ENCODE data around the gene BARD1.

GRCh38 chr2:214713080-214713830, 96.2 kb downstream of the BARD1 start:
- no peak for TF ChIP-seq ZNF274 (IDR thresholded peaks at IDR 0.05; ENCODE audit: low read depth, low read length)
- TF ChIP-seq YY1 (IDR thresholded peaks at IDR 0.05; ENCODE audit: insufficient read depth, insufficient read length): no peak
- no peak for TF ChIP-seq SUZ12 (IDR thresholded peaks at IDR 0.05; ENCODE audit: extremely low read depth, insufficient read depth, insufficient read length)

All from NT2/D1 (cell line).